HEK293 (cell line): Measurements from ENCODE around the gene PHKG2.

Experiments
- CTCF ChIA-PET: fragments of 350-600 bp; formaldehyde crosslinking; extraction: SDS; loops from one replicate; lab custom pipeline; 2021; ENCODE audit warnings: antibody characterized with exemption; lab: Yijun Ruan, JAX
- POLR2A ChIA-PET: fragments of 300-600 bp; formaldehyde crosslinking; extraction: SDS; loops from one replicate; lab custom pipeline; 2020; ENCODE audit warnings: antibody characterized with exemption, inconsistent platforms; lab: Yijun Ruan, JAX
- H3K27ac ChIP-seq: fragments of 200-500 bp; sonication (Bioruptor generic); 2 replicates; pipeline ENCODE4 v1.5.1; 2014; ENCODE audit warnings: low read depth, low read length, control low read depth, inconsistent platforms; ENCODE audit errors: extremely low read depth
- H3K36me3 ChIP-seq, 2 experiments: fragments of 200-500 bp in 1 of 2; sonication (Bioruptor generic) in 1 of 2; 1 replicate in 1 of 2; 2 replicates in 1 of 2; pipeline ENCODE4 v1.5.1; 2014 to 2017; ENCODE audit warnings: inconsistent platforms in 2 of 2, low read length in 2 of 2; ENCODE audit not compliant: control insufficient read depth in 2 of 2, insufficient read depth in 1 of 2
- H3K4me1 ChIP-seq: fragments of 200-500 bp; sonication (Bioruptor generic); 2 replicates; pipeline ENCODE4 v1.5.1; 2014; ENCODE audit warnings: mild to moderate bottlenecking, low read length, inconsistent platforms; ENCODE audit not compliant: control insufficient read depth, insufficient read depth
- H3K4me3 ChIP-seq: 2 replicates; pipeline ENCODE4 v1.5.1; 2011; ENCODE audit warnings: low read depth, mild to moderate bottlenecking, control low read depth, low read length, moderate library complexity
- H3K9me3 ChIP-seq: fragments of 200-500 bp; sonication (Bioruptor generic); 2 replicates; pipeline ENCODE4 v1.5.1; 2014; ENCODE audit warnings: low read depth, low read length, inconsistent platforms; ENCODE audit not compliant: control insufficient read depth, insufficient read depth
- SETDB1 ChIP-seq: IDR thresholded peaks from one replicate; pipeline ENCODE4 v1.6.1; 2017; ENCODE audit warnings: mild to moderate bottlenecking, low read length, moderate library complexity, mixed read lengths; ENCODE audit not compliant: insufficient read length
- TRIM28 ChIP-seq: IDR thresholded peaks from 2 replicates; pipeline ENCODE4 v1.6.1; 2011; ENCODE audit warnings: low read length, control low read depth, borderline replicate concordance
- ZBTB20 ChIP-seq: fragments of 450-650 bp; formaldehyde crosslinking; IDR thresholded peaks from 2 replicates; pipeline ENCODE4 v1.5.1; 2016; ENCODE audit warnings: missing biosample characterization, missing genetic modification characterization
- ZIC2 ChIP-seq: fragments of 450-650 bp; formaldehyde crosslinking; IDR thresholded peaks from 2 replicates; pipeline ENCODE4 v1.5.1; 2016; ENCODE audit warnings: missing biosample characterization, missing genetic modification characterization
- ZNF10 ChIP-seq: fragments of 450-650 bp; formaldehyde crosslinking; IDR thresholded peaks from 2 replicates; pipeline ENCODE4 v1.5.1; 2017; ENCODE audit warnings: missing biosample characterization, missing genetic modification characterization
- ZNF121 ChIP-seq: fragments of 450-650 bp; formaldehyde crosslinking; IDR thresholded peaks from 2 replicates; pipeline ENCODE4 v1.5.1; 2016; ENCODE audit warnings: missing biosample characterization, missing genetic modification characterization
- ZNF214 ChIP-seq: fragments of 450-650 bp; formaldehyde crosslinking; IDR thresholded peaks from 2 replicates; pipeline ENCODE4 v1.5.1; 2017; ENCODE audit warnings: missing biosample characterization, mild to moderate bottlenecking, missing genetic modification characterization, borderline replicate concordance
- ZNF223 ChIP-seq: fragments of 450-650 bp; formaldehyde crosslinking; IDR thresholded peaks from 2 replicates; pipeline ENCODE4 v1.5.1; 2016; ENCODE audit warnings: missing biosample characterization, missing genetic modification characterization
- ZNF24 ChIP-seq: fragments of 450-650 bp; formaldehyde crosslinking; IDR thresholded peaks from 2 replicates; pipeline ENCODE4 v1.5.1; 2016; ENCODE audit warnings: missing biosample characterization, missing genetic modification characterization
- ZNF558 ChIP-seq: fragments of 450-650 bp; formaldehyde crosslinking; IDR thresholded peaks from 2 replicates; pipeline ENCODE4 v1.5.1; 2016; ENCODE audit warnings: missing biosample characterization, missing genetic modification characterization
- ZNF600 ChIP-seq: fragments of 450-650 bp; formaldehyde crosslinking; IDR thresholded peaks from 2 replicates; pipeline ENCODE4 v1.5.1; 2016; ENCODE audit warnings: missing biosample characterization, missing genetic modification characterization
- ZNF664 ChIP-seq: fragments of 450-650 bp; formaldehyde crosslinking; IDR thresholded peaks from 2 replicates; pipeline ENCODE4 v1.5.1; 2016; ENCODE audit warnings: missing biosample characterization, missing genetic modification characterization
- TF ChIP-seq, protein P1 (sequence below): fragments of 450-650 bp; formaldehyde crosslinking; IDR thresholded peaks from 2 replicates; pipeline ENCODE4 v1.5.1; 2016; ENCODE audit warnings: missing biosample characterization, missing genetic modification characterization, low read depth

PHKG2 gene

DNA sequence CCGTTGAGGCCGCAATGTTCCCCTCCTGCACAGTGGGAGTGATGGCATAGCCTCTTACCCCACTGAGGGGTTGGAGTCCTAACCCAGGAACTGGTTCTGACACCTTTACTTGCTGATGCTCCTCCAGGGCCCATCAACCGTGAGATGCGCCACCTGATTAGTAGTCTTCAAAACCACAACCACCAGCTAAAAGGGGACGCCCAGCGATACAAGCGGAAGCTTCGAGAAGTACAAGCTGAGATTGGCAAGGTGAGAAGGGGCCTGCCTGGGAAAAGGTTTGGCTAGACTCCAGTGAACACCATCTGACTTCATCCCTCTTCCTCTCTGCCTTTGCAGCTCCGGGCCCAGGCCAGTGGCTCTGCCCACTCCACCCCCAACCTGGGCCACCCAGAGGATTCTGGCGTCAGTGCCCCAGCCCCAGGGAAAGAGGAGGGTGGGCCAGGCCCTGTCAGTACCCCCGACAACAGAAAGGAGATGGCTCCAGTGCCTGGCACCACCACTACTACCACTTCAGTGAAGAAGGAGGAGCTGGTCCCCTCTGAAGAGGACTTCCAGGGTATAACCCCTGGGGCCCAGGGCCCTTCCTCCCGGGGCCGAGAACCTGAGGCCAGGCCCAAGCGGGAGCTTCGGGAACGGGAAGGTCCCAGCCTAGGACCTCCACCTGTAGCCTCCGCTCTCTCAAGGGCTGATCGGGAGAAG, 19.7 kb downstream of the PHKG2 start:
- Histone ChIP-seq H3K27ac (no peak overlapping the region), H3K4me3 (no peak overlapping the region), H3K9me3 (no peaks in the 10 kb centered on the region), H3K4me1 (0 out of 2 replicates have a peak, but pooled peaks cover 2% of the 10 kb centered on the region), H3K36me3 (peaks cover 26 to 100% of the 10 kb centered on the region in 2 experiments; a peak in 2 of 3 replicates)
- POLR2A ChIA-PET = interaction anchor here (0.7 to 1.9 kb wide), 5 partner anchors 7 to 20 kb away, joined by 3 to 9 read pairs (median 5); partner anchors contain the start of gene PHKG2
- TF ChIP-seq ZNF558 (tag by site-specific recombination) (no peak), ZNF664 (tag by site-specific recombination) (no peak), ZNF10 (tag by site-specific recombination) (peak; percentile 56; the same call in 1 of the 2 replicates)
- CTCF ChIA-PET = interaction anchor here (0.5 kb wide), 1 partner anchor 11 kb away, joined by 3 read pairs; no protein-coding TSS in a partner anchor

DNA sequence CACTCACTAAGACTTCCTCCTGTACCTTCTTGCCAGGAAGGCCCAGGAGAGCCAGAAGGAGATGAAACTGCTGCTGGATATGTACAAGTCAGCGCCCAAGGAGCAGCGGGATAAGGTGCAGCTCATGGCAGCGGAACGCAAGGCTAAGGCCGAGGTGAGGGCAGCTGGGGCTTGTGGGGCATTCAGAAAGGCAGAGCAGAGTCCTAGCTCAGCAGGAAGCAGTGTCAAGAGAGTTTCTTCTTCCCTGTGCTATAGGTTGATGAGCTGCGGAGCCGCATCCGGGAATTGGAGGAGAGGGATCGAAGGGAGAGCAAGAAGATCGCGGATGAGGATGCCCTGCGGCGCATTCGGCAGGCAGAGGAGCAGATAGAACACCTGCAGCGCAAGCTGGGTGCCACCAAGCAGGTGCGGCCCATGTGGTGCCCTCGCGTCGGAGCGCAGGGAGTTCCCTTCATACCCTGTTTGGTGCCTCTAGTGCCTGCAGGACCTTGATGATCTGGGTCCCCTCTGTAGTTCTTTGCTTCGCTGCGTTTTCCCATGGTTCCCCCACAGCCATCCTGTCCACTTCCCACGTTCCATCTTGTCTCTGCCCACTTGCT, 20.5 kb downstream of the PHKG2 start:
- ChIA-PET CTCF (interaction anchor here (1.2 kb wide), 1 partner anchor 46 kb away, joined by 3 read pairs; no protein-coding TSS in a partner anchor), POLR2A (interaction anchor here (0.5 to 1.9 kb wide), 7 partner anchors 10 to 1915 kb away, joined by 3 to 9 read pairs (median 6); partner anchors contain the start of gene PHKG2)
- Histone ChIP-seq H3K27ac (no peak overlapping the region), H3K4me1 (no peaks in the 10 kb centered on the region), H3K9me3 (no peaks in the 10 kb centered on the region), H3K36me3 (peaks cover 26 to 100% of the 10 kb centered on the region in 2 experiments; a peak in 2 of 3 replicates), H3K4me3 (no peak overlapping the region)
- TF ChIP-seq ZBTB20 (tag by site-specific recombination) (no peak), TRIM28 (no peak), ZNF600 (tag by site-specific recombination) (peak; percentile 75; the same call in 1 of the 2 replicates), SETDB1 (no peak)
- TF ChIP-seq, protein P1, sequence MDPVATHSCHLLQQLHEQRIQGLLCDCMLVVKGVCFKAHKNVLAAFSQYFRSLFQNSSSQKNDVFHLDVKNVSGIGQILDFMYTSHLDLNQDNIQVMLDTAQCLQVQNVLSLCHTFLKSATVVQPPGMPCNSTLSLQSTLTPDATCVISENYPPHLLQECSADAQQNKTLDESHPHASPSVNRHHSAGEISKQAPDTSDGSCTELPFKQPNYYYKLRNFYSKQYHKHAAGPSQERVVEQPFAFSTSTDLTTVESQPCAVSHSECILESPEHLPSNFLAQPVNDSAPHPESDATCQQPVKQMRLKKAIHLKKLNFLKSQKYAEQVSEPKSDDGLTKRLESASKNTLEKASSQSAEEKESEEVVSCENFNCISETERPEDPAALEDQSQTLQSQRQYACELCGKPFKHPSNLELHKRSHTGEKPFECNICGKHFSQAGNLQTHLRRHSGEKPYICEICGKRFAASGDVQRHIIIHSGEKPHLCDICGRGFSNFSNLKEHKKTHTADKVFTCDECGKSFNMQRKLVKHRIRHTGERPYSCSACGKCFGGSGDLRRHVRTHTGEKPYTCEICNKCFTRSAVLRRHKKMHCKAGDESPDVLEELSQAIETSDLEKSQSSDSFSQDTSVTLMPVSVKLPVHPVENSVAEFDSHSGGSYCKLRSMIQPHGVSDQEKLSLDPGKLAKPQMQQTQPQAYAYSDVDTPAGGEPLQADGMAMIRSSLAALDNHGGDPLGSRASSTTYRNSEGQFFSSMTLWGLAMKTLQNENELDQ (tag by site-specific recombination) = no peak

DNA sequence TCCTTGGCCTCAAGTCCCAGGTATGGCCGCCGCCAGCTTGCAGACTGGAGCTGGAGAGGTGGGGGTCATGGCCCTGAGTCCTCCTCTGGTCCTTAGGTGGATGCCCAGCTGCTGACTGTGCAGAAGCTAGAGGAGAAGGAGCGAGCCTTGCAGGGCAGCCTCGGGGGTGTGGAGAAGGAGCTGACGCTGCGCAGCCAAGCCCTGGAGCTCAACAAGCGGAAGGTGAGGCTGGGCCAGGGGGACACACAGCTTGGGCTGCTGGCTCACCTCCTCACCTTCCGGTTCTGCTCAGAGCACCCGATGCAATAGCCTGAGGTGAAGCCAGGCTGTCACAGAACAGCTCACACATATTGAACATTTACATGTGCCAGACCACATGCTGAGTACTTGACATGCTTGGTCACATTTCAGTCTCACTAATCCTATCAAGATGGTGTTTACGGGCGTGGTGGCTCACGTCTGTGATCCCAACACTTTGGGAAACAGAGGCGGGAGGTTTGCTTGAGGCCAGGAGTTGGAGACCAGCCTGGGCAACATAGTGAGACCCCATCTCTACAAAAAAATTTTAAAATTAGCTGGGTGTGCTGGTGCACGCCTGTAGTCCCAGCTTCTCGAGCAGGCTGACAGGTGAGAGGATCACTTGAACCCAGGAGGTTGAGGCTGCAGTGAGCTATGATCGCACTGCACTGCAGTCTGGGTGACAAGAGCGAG, 21.3 kb downstream of the PHKG2 start:
- Histone ChIP-seq H3K4me1 (no peaks in the 10 kb centered on the region), H3K9me3 (no peaks in the 10 kb centered on the region), H3K36me3 (peaks cover 26 to 100% of the 10 kb centered on the region in 2 experiments; a peak in 2 of 3 replicates), H3K4me3 (no peak overlapping the region), H3K27ac (no peak overlapping the region)
- TF ChIP-seq ZNF223 (tag by site-specific recombination) (no peak), ZIC2 (tag by site-specific recombination) (no peak), ZNF24 (tag by site-specific recombination) (no peak), ZNF121 (tag by site-specific recombination) (peak; percentile 91), ZNF214 (no peak)
- ChIA-PET POLR2A (interaction anchor here (0.5 to 1.9 kb wide), 6 partner anchors 9 to 1916 kb away, joined by 3 to 9 read pairs (median 6); partner anchors contain the start of gene PHKG2), CTCF (interaction anchor here (1.2 kb wide), 1 partner anchor 45 kb away, joined by 3 read pairs; no protein-coding TSS in a partner anchor)
